H9 (cell line): ENCODE data around the gene CD46. TPM values are rescaled to one million over a fixed set of nuclear protein-coding genes. Genes with fewer than 3 reads are reported as not detected.

Experiments
- DNase-seq: peaks from one replicate; pipeline ENCODE4 v3.0.0-alpha.2; 2017
- H2AFZ ChIP-seq: one replicate; pipeline ENCODE4 v1.6.1; 2013; ENCODE audit warnings: mild to moderate bottlenecking, low read length, control low read depth, moderate library complexity
- H2AK5ac ChIP-seq: 2 replicates; pipeline ENCODE4 v1.6.1; 2013; ENCODE audit warnings: low read length, control low read depth, mixed read lengths; ENCODE audit not compliant: insufficient read length
- H2BK120ac ChIP-seq: one replicate; pipeline ENCODE4 v1.6.1; 2013; ENCODE audit warnings: low read depth, mild to moderate bottlenecking, low read length, control low read depth, inconsistent platforms; ENCODE audit not compliant: poor library complexity, severe bottlenecking
- H2BK12ac ChIP-seq: 2 replicates; pipeline ENCODE4 v1.6.1; 2013; ENCODE audit warnings: low read length, control low read depth, mixed read lengths, low read depth; ENCODE audit not compliant: insufficient read length
- H2BK15ac ChIP-seq: 2 replicates; pipeline ENCODE4 v1.6.1; 2013; ENCODE audit warnings: low read depth, low read length, control low read depth
- H2BK20ac ChIP-seq: one replicate; pipeline ENCODE4 v1.6.1; 2013; ENCODE audit warnings: low read depth, mild to moderate bottlenecking, low read length, control low read depth, inconsistent platforms; ENCODE audit not compliant: poor library complexity, severe bottlenecking
- H2BK5ac ChIP-seq: 2 replicates; pipeline ENCODE4 v1.6.1; 2013; ENCODE audit warnings: low read length, control low read depth, mixed read lengths; ENCODE audit not compliant: insufficient read length
- H3K14ac ChIP-seq: 2 replicates; pipeline ENCODE4 v1.6.1; 2013; ENCODE audit warnings: low read length, control low read depth; ENCODE audit not compliant: insufficient read depth
- H3K18ac ChIP-seq: 2 replicates; pipeline ENCODE4 v1.6.1; 2013; ENCODE audit warnings: low read depth, mild to moderate bottlenecking, mixed read lengths, low read length, control low read depth; ENCODE audit not compliant: insufficient read length
- H3K23ac ChIP-seq: 2 replicates; pipeline ENCODE4 v1.6.1; 2013; ENCODE audit warnings: low read length, control low read depth, mixed read lengths, low read depth; ENCODE audit not compliant: insufficient read length
- H3K23me2 ChIP-seq: 2 replicates; pipeline ENCODE4 v1.6.1; 2013; ENCODE audit warnings: low read depth, mild to moderate bottlenecking, mixed read lengths, low read length, control low read depth; ENCODE audit not compliant: insufficient read length, poor library complexity, severe bottlenecking
- H3K27ac ChIP-seq: 2 replicates; pipeline ENCODE4 v1.5.1; 2013; ENCODE audit warnings: low read length, control low read depth, mixed read lengths, low read depth; ENCODE audit not compliant: insufficient read length
- H3K27me3 ChIP-seq: 2 replicates; pipeline ENCODE4 v1.6.1; 2013; ENCODE audit warnings: low read length, control low read depth, inconsistent platforms; ENCODE audit not compliant: insufficient read depth
- H3K4ac ChIP-seq: 2 replicates; pipeline ENCODE4 v1.6.1; 2013; ENCODE audit warnings: low read depth, mild to moderate bottlenecking, control low read depth, inconsistent platforms, low read length, moderate library complexity
- H3K4me1 ChIP-seq: 2 replicates; pipeline ENCODE4 v1.6.1; 2013; ENCODE audit warnings: low read length, control low read depth, inconsistent platforms; ENCODE audit not compliant: insufficient read depth
- H3K4me2 ChIP-seq: 2 replicates; pipeline ENCODE4 v1.6.1; 2013; ENCODE audit warnings: low read length, control low read depth, mixed read lengths; ENCODE audit not compliant: insufficient read length, insufficient read depth
- H3K56ac ChIP-seq: 2 replicates; pipeline ENCODE4 v1.6.1; 2013; ENCODE audit warnings: low read depth, mild to moderate bottlenecking, mixed read lengths, low read length, control low read depth; ENCODE audit not compliant: insufficient read length
- H3K79me1 ChIP-seq: 2 replicates; pipeline ENCODE4 v1.6.1; 2013; ENCODE audit warnings: low read depth, mild to moderate bottlenecking, moderate library complexity, low read length, control low read depth, inconsistent platforms; ENCODE audit not compliant: insufficient read depth, poor library complexity, severe bottlenecking
- H3K79me2 ChIP-seq: 2 replicates; pipeline ENCODE4 v1.6.1; 2013; ENCODE audit warnings: low read length, control low read depth, inconsistent platforms; ENCODE audit not compliant: insufficient read depth
- H3K9ac ChIP-seq: 2 replicates; pipeline ENCODE4 v1.6.1; 2013; ENCODE audit warnings: low read length, control low read depth, mixed read lengths; ENCODE audit not compliant: insufficient read length; ENCODE audit errors: extremely low read depth
- H3K9me3 ChIP-seq: one replicate; pipeline ENCODE4 v1.6.1; 2013; ENCODE audit warnings: low read depth, low read length, inconsistent platforms; ENCODE audit not compliant: control insufficient read depth
- H3T11ph ChIP-seq: one replicate; pipeline ENCODE4 v1.6.1; 2013; ENCODE audit warnings: mild to moderate bottlenecking, low read length, control low read depth, inconsistent platforms
- H4K20me1 ChIP-seq: one replicate; pipeline ENCODE4 v1.6.1; 2013; ENCODE audit not compliant: control insufficient read depth, insufficient read length, insufficient read depth
- H4K5ac ChIP-seq: 2 replicates; pipeline ENCODE4 v1.6.1; 2013; ENCODE audit warnings: low read depth, mild to moderate bottlenecking, mixed read lengths, low read length, control low read depth; ENCODE audit not compliant: insufficient read length
- H4K8ac ChIP-seq: replicated peaks from 2 replicates; pipeline ENCODE4 v1.6.1; 2013; ENCODE audit warnings: low read length, control low read depth, mixed read lengths, low read depth; ENCODE audit not compliant: insufficient read length
- H4K91ac ChIP-seq: 2 replicates; pipeline ENCODE4 v1.6.1; 2013; ENCODE audit warnings: low read depth, mild to moderate bottlenecking, moderate library complexity, mixed read lengths, low read length, control low read depth; ENCODE audit not compliant: insufficient read length
- H3K27ac Mint-ChIP-seq, 3 experiments: 2 replicates in 2 of 3; 3 replicates in 1 of 3; pipeline ENCODE4 v1.8.0; 2020 to 2021; ENCODE audit warnings: mixed read lengths in 3 of 3, mild to moderate bottlenecking in 1 of 3, moderate library complexity in 1 of 3
- H3K27me3 Mint-ChIP-seq: 2 replicates; pipeline ENCODE4 v1.8.0; 2021; ENCODE audit warnings: low read depth, mild to moderate bottlenecking, moderate library complexity, mixed read lengths
- H3K36me3 Mint-ChIP-seq, 3 experiments: 2 replicates in 2 of 3; 3 replicates in 1 of 3; pipeline ENCODE4 v1.8.0; 2020 to 2021; ENCODE audit warnings: low read depth in 3 of 3, mixed read lengths in 3 of 3; ENCODE audit not compliant: insufficient read depth in 1 of 3
- H3K4me1 Mint-ChIP-seq, 2 experiments: 2 replicates each; pipeline ENCODE4 v1.8.0; 2020; ENCODE audit warnings: mixed read lengths in 2 of 2
- H3K4me3 Mint-ChIP-seq, 2 experiments: 2 replicates in 1 of 2; 3 replicates in 1 of 2; pipeline ENCODE4 v1.8.0; 2020 to 2021; ENCODE audit warnings: mild to moderate bottlenecking in 2 of 2, mixed read lengths in 2 of 2, moderate library complexity in 1 of 2
- H3K9me3 Mint-ChIP-seq, 2 experiments: 2 replicates in 1 of 2; 3 replicates in 1 of 2; pipeline ENCODE4 v1.8.0; 2020; ENCODE audit warnings: mild to moderate bottlenecking in 2 of 2, mixed read lengths in 2 of 2, moderate library complexity in 1 of 2
- CTCF ChIP-seq: fragments of 200-600 bp; sonication (generic); conservative IDR thresholded peaks from 3 replicates; pipeline ENCODE4 v1.8.0; 2021; ENCODE audit warnings: antibody characterized with exemption, mild to moderate bottlenecking
- WGBS: extraction: QIAGEN DNeasy Blood & Tissue Kit; methylation state at CpG from one replicate; pipeline ENCODE4 v1.1.7; 2013; ENCODE audit warnings: missing lambda C conversion rate, low lambda C conversion rate, mixed read lengths; ENCODE audit not compliant: insufficient read length; ENCODE audit errors: extremely low coverage; 5-methylcytosine and 5-hydroxymethylcytosine counted together
- total RNA-seq: library from RNA; stranded (reverse); gene quantifications from 2 replicates; pipeline ENCODE4 v1.2.1, GENCODE V29; 2021

Gene CD46
- total RNA-seq, 1 experiment from 2014 or later, result 89.2 TPM

GRCh38 chr1:207752456-207752998 lies 673 bp downstream of the CD46 start:
- Histone ChIP-seq H3K9ac (peak overlapping the region; percentile 84), H2BK120ac (no peak overlapping the region), H2BK15ac (no peak overlapping the region), H3K14ac (peak overlapping the region; percentile 66), H2AFZ (no peak overlapping the region), H3K23ac (no peak overlapping the region), H3K4me1 (peaks cover 3% of the 10 kb centered on the region; the same call in 1 of the 2 replicates), H3K9me3 (no peaks in the 10 kb centered on the region), H2BK20ac (no peak overlapping the region), H3K27me3 (no peaks in the 10 kb centered on the region), H3K4ac (no peak overlapping the region), H4K91ac (no peak overlapping the region), H2BK5ac (peak overlapping the region; percentile 82), H4K20me1 (no peaks in the 10 kb centered on the region), H2AK5ac (no peak overlapping the region), H3K23me2 (peaks cover 4% of the 10 kb centered on the region), H4K8ac (no peak overlapping the region), H3K79me2 (peaks cover 47% of the 10 kb centered on the region; the same call in 1 of the 2 replicates), H3K79me1 (no peaks in the 10 kb centered on the region), H3K56ac (no peak overlapping the region), H4K5ac (no peak overlapping the region), H3K18ac (peak overlapping the region; percentile 71), H3K4me2 (peak overlapping the region; percentile 50), H2BK12ac (no peak overlapping the region), H3K27ac (no peak overlapping the region), H3T11ph (no peak overlapping the region)
- Mint-ChIP-seq H3K4me3 (peak overlapping the region; percentile 99), H3K27ac (peak overlapping the region; percentile 98 to 99 (median 99)), H3K36me3 (peaks cover 14 to 18% (median 14%) of the 10 kb centered on the region in 3 experiments), H3K27me3 (no peaks in the 10 kb centered on the region), H3K4me1 (peaks cover 58 to 65% of the 10 kb centered on the region in 2 experiments), H3K9me3 (no peaks in the 10 kb centered on the region)
- WGBS, result no CpG with 5 or more reads among the region's 30 CpGs
- no peak for TF ChIP-seq CTCF
- no peak for DNase-seq
